Sciatic nerve (tissue), 2 donors: ENCODE data around the gene CFAP299. TPM values are rescaled to one million over a fixed set of nuclear protein-coding genes. Genes with fewer than 3 reads are reported as not detected.

Experiments
- ATAC-seq: fragments of 200-7000 bp; cut with Tn5 transposase; one replicate; pipeline ENCODE4 v1.9.1; 2020; ENCODE audit warnings: mild to moderate bottlenecking, moderate library complexity
- DNase-seq: peaks from one replicate; pipeline ENCODE4 v3.0.0-alpha.2; 2020; ENCODE audit warnings: low spot score
- intact Hi-C: fragments of 100-400 bp; cut with DNase I; formaldehyde crosslinking; loops from one replicate; pipeline ENCODE4 v1.14.2; 2022
- total RNA-seq: library from RNA; stranded (reverse); fragmentation: NEBNext Ultra II Directional; extraction: Animal tissue kit (Norgen Biotek cat#: 25700); gene quantifications from one replicate; pipeline ENCODE4 v1.2.1, GENCODE V29; 2021
- donor health status: DM: no; HTN: no; CAD: no.
- donor health status: DM: no; HTN: no; CAD: no.

Gene CFAP299
- total RNA-seq, 1 donor from 2014 or later, result 0.22 TPM

GRCh38 chr4:80385397-80386280, 50.1 kb downstream of the CFAP299 start:
- intact Hi-C loops, result no loop called here
- ATAC-seq, result no peak
- DNase-seq, result no peak

DNA sequence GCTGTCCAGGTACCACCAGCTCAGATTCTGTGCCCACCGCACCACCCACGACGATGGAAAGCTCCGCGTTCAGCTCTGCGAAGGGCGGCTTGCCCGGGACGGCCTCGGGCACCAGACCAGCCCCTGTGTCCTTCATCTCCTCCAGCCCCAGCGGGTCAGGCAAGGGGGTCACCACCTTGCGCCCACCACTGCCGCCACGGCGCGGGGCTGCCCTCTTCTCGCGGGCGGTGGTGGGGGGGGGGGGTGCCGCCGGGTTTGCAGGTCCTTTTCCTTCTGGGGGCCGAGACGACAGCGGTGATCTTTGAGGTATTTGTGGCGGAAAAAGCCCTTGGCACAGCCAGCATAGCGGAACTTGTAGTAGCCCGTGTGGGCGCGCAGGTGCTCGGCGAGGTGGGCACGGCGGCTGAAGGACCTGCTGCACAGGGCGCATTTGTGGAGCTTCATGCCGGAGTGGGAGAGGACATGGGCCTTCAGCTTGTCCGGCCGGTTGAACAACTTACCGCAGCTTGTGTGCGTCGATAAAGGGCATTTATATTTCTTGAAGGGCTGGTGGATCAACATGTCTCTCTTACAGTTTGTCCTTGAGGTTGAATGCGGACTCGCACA, 50.9 kb downstream of the CFAP299 start:
- no peak for ATAC-seq
- DNase-seq, result no peak
- intact Hi-C loops, result no loop called here

DNA sequence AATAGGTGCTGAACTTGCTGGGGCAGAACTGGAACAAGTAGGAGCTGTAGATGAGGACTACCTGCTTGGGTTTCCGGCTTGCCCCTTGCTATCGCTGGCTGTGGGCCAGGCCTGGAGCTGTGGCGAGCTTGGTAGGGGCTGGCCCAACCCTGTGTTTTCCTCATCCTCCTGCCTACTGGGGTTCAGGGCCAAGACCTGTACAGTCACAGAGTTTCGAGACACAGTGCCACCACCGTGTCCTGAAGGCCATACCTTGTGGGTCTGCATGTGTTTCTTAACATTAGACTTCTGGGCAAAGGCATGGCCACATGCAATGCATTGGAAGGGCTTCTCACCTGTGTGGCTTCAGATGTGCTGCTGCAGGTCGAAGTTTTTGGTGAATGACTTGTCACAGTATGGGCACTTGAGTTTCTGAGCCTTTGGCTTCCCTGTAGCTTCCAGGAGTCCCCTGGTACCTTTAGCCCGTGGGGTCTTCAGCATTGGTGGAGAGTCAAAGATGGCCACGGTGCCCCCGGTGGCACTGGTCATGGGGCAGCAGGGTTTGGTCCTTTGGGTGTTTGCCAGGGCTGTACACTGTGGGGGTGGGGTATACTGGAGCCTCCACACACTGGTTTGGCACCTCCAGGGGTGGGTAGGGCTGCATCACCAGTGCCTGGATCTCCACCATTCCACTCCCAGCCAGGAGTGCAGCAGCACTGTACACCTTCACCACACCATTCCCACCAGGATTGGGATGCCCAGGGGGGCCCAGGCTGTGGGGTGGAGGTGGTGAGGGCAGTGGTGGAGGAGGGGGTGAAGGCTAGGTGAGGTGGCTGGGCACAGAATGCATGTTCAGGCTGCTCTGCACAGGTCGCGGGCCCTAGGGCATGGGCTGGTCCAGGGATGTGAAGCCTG, 52.1 kb downstream of the CFAP299 start:
- DNase-seq, result no peak
- ATAC-seq, result peak; percentile 17
- intact Hi-C loops, result no loop called here

DNA sequence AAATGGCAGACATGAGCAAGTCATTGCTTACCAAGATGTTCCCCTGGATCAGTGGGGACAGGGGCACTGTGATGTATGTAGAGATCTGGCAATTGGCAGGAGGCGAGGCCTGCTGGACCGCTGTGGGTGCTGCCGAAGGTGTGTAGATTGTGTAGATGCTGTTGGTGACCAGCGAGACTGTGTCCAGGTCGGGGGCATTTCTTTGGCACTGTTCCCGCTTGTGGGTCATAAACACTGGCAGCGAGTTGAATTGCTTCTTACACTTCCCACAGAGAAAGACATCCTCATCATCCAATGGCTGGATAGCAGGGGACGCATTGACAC, 52.7 kb downstream of the CFAP299 start:
- ATAC-seq, result no peak
- intact Hi-C loops, result no loop called here
- no peak for DNase-seq

- intact Hi-C loops, result no loop called here
- DNase-seq, result no peak
- no peak for ATAC-seq
Observed at GRCh38 chr4:80390178-80390577, 54.6 kb downstream of the CFAP299 start.

DNA sequence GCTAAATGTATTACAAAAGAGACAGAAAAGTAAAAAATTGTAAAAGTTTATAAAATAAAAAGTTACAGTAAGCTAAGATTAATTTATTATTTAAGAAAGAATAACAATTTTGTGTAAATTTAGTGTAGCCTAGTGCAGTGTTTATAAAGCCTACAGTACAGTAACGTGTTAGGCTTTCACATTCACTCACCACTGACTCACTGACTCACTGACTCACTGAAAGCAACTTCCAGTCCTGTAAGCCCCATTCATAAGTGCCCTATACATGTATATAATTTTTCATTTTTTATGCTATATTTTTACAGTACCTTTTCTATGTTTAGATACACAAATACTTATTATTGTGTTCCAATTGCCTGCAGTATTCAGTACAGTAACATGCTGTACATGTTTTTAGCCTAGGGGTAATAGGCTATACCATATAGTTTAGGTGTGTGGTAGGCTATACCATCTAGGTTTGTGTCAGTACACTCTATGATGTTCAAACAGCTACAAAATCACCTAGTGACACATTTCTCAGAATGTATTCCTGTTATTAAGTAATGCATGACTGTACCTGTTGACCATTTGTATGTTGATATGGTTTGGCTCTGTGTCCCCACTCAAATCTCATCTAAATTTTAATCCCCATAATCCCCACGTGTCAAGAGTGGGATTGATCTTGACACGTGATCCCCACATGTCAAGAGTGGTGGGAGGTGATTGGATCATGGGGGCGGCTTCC, 57.9 kb downstream of the CFAP299 start:
- intact Hi-C loops, result no loop called here
- ATAC-seq (no peak), DNase-seq (no peak)

DNA sequence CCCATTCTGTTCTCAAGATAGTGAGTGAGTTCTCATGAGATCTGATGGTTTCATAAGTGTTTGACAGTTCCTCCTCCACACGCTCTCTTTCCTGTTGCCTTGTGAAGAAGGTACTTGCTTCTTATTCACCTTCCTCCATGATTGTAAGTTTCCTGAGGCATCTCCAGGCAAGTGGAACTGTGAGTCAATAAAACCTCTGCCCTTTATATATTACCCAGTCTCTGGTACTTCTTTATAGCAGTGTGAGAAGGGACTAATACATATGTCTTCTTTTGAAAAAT, 58.4 kb downstream of the CFAP299 start:
- intact Hi-C loops, result no loop called here
- DNase-seq (no peak), ATAC-seq (no peak)

- peak; percentile 71 for DNase-seq
- peak; percentile 97 for ATAC-seq
- intact Hi-C loops, result no loop called here
Observed at GRCh38 chr4:80407246-80407645, 71.7 kb downstream of the CFAP299 start.

GRCh38 chr4:80409809-80410208, 74.3 kb downstream of the CFAP299 start:
- ATAC-seq (peak; percentile 87), DNase-seq (peak; percentile 53)
- intact Hi-C loops, result no loop called here

- DNase-seq (no peak), ATAC-seq (no peak)
- intact Hi-C loops, result no loop called here
Observed at GRCh38 chr4:80412322-80412721, 76.8 kb downstream of the CFAP299 start.

DNA sequence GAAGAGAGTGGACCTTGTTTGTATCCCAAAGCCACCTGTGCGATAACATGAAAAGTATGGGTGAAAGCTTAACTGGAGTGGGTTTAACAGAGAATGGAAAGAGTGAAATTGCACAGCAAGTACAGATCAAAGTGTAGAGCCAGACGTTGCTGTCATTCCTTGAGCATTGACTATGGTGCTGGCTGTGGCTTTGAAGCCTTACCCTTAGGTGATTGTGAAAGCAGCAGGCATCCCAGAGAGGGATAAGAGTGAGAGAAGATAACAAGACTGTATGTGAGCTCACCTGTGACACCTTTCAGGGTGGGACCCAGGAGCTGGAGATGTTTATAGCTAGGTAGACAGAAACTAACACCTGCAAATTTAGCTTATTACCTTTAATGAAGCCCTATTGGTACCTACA, 77.6 kb downstream of the CFAP299 start:
- DNase-seq (no peak), ATAC-seq (no peak)
- intact Hi-C loops, result no loop called here

DNA sequence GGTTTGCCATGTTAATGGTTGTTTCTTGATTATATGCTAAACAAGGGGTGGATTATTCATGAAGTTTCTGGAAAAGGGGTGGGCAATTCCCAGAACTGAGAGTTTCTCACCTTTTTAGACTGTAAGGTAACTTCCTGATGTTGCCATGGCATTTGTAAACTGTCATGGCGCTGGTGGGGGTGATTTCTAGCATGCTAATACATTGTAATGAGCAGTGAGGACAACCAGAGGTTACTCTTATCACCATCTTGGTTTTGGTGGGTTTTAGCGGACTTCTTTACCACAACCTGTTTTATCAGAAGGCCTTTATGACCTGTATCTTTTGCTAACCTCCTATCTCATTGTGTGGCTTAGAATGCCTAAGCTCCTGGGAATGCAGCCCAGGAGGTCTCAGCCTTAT, 81.5 kb downstream of the CFAP299 start:
- DNase-seq (no peak), ATAC-seq (no peak)
- intact Hi-C loops, result no loop called here

DNA sequence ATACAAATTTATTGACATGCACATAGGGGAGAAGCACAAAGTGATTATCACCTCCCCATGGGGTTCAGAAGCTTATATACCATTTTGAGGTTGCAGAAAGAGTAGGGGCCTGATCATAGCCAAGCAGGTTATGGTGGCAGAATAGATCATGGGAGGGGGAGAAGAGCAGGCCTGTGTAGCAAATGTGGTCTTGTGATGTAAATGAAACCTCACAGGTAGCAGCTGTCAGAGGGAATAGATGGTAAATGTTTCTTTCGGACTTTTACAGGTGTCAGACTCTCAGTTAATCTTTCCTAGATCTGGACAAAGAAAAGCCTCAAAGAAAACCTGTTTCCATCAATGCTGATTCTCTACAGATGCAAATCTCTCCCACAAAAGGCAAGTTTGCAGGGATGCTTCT, 84.4 kb downstream of the CFAP299 start:
- no peak for DNase-seq
- intact Hi-C loops, result no loop called here

DNA sequence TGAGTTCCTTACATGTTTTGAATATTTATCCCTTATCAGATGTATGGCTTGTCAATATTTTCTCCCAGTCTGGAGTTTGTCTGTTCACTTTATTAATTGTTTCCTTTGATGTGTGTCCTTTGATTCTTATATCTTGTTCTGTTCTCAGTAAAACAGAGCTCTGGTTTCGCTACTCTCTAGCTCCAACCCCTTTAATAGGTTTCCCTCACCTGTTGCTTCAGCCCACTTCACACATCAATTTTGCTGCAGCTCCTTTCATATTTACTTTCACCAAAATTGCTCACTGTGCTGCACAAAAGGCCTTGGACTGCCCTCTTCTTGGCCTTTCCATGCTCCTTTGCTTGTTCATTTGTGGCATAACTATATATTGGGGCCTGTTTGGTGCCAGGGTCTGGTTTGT, 85.1 kb downstream of the CFAP299 start:
- intact Hi-C loops, result no loop called here
- no peak for ATAC-seq
- no peak for DNase-seq

More for the DNA sequence above, 84.4 kb downstream of the CFAP299 start:
- ATAC-seq, result no peak

DNA sequence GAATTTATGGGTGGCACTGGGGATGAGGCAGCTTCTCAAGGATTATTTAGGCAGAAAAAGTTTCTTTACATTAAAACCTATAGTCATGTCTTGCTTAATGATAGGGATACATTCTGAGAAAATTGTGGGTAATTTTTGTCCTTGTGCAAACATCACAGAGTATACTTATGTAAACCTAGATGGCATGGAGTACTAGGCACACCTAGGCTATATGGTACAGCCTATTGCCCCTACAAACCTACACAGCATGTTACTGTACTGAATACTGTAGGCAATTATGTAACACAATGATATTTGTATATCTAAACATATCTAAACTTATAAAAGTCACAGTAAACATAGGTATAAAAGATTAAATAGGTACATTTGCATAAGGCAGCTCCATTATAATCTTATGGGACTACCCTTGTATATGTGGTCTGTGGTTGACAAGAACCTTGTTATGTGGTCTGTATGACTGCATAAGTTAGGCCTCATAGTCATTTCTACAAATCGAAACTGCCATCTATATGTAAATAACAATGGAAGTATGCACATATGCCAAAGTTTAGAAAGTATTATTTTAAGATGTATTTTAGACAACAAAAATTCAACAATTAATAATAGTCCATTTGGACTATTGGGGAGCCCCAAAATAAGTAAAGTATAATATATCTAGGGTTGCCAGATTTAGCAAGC, 87.3 kb downstream of the CFAP299 start:
- intact Hi-C loops, result no loop called here
- no peak for DNase-seq
- ATAC-seq, result no peak

- intact Hi-C loops, result no loop called here
- DNase-seq (no peak), ATAC-seq (peak; percentile 60)
Observed at GRCh38 chr4:80423553-80424224, 88.2 kb downstream of the CFAP299 start.

GRCh38 chr4:80424225-80424581, 88.7 kb downstream of the CFAP299 start:
- intact Hi-C loops, result no loop called here

More at GRCh38 chr4:80424225-80424581, 88.7 kb downstream of the CFAP299 start:
- no peak for DNase-seq
- ATAC-seq, result no peak
